Activated T-cell treated with anti-CD3 and anti-CD28 coated beads for 24 hours (primary cell): ENCODE results near the gene THAP4.

ENCODE experiments used
- DNase-seq: peaks from one replicate; pipeline ENCODE4 v3.0.0-alpha.2; 2020; ENCODE audit warnings: low read depth

THAP4 gene

GRCh38 chr2:241563571-241563980 is 73.4 kb downstream of the THAP4 start:
- no peak for DNase-seq

- no peak for DNase-seq
Measured at GRCh38 chr2:241563031-241563507, 73.9 kb downstream of the THAP4 start.

GRCh38 chr2:241562269-241562891 is 74.6 kb downstream of the THAP4 start:
- DNase-seq = no peak

- DNase-seq = no peak
Measured at GRCh38 chr2:241561832-241562231, 75.1 kb downstream of the THAP4 start.

GRCh38 chr2:241560883-241561474 is 76.0 kb downstream of the THAP4 start:
- DNase-seq = no peak

- DNase-seq = no peak
Measured at GRCh38 chr2:241560162-241560882, 76.6 kb downstream of the THAP4 start.

- no peak for DNase-seq
Measured at GRCh38 chr2:241559323-241560161, 77.4 kb downstream of the THAP4 start.

GRCh38 chr2:241558532-241559322 is 78.2 kb downstream of the THAP4 start, which contains the start of gene BOK:
Gene BOK (plus strand): TSS chr2:241558745. CDS start chr2:241559484, 739 bp downstream.
- no peak for DNase-seq

GRCh38 chr2:241556746-241557145 is 80.2 kb downstream of the THAP4 start:
- DNase-seq = no peak

GRCh38 chr2:241555711-241556110 is 81.2 kb downstream of the THAP4 start:
- DNase-seq = no peak

- no peak for DNase-seq
Measured at GRCh38 chr2:241554610-241555322, 82.2 kb downstream of the THAP4 start.

GRCh38 chr2:241553981-241554380 is 83.0 kb downstream of the THAP4 start:
- no peak for DNase-seq

GRCh38 chr2:241553512-241553830 is 83.5 kb downstream of the THAP4 start:
- no peak for DNase-seq

GRCh38 chr2:241551998-241552737 is 84.8 kb downstream of the THAP4 start:
- DNase-seq = no peak

- DNase-seq = no peak
Measured at GRCh38 chr2:241551599-241551997, 85.4 kb downstream of the THAP4 start.

- DNase-seq = no peak
Measured at GRCh38 chr2:241550616-241551580, 86.1 kb downstream of the THAP4 start.

- no peak for DNase-seq
Measured at GRCh38 chr2:241548451-241548835, 88.5 kb downstream of the THAP4 start.

- DNase-seq = no peak
Measured at GRCh38 chr2:241547781-241548450, 89.0 kb downstream of the THAP4 start.
